ENCODE results near the gene TEX29.

GRCh38 chr13:111371720-111372119 is 51.3 kb downstream of the TEX29 start:
- TF ChIP-seq CTCF (IDR thresholded peaks at IDR 0.05; ENCODE audit: low read length): no peak
- TF ChIP-seq EZH2 (optimal IDR thresholded peaks at IDR 0.05; ENCODE audit: low read depth, low read length): no peak
- no peak for TF ChIP-seq EZH2phosphoT487 (IDR thresholded peaks at IDR 0.05; ENCODE audit: low read length)

All from MM.1S (cell line).